ENCODE measurements around the gene CSF2.

The CSF2 gene

GRCh38 chr5:132067941-132068808 lies 5.4 kb upstream of the CSF2 start:
- DNase-seq (ENCODE audit: extremely low read depth in 1 of 2, low read depth in 1 of 2): no peak

GRCh38 chr5:132069561-132069960 lies 4.0 kb upstream of the CSF2 start:
- no peak for DNase-seq (ENCODE audit: extremely low read depth in 1 of 2, low read depth in 1 of 2)

GRCh38 chr5:132069994-132070393 lies 3.6 kb upstream of the CSF2 start:
- no peak for DNase-seq (ENCODE audit: extremely low read depth in 1 of 2, low read depth in 1 of 2)

- peak in 1 of 2 donors; percentile 76 for DNase-seq (ENCODE audit: extremely low read depth in 1 of 2, low read depth in 1 of 2)
Observed at GRCh38 chr5:132070460-132071337, 2.9 kb upstream of the CSF2 start.

- DNase-seq (ENCODE audit: extremely low read depth in 1 of 2, low read depth in 1 of 2): no peak
Observed at GRCh38 chr5:132071338-132071707, 2.3 kb upstream of the CSF2 start.

GRCh38 chr5:132072070-132072469 lies 1.5 kb upstream of the CSF2 start:
- DNase-seq (ENCODE audit: extremely low read depth in 1 of 2, low read depth in 1 of 2): no peak

GRCh38 chr5:132072528-132072927 lies 1.1 kb upstream of the CSF2 start:
- DNase-seq (ENCODE audit: extremely low read depth in 1 of 2, low read depth in 1 of 2): no peak

- DNase-seq (ENCODE audit: extremely low read depth in 1 of 2, low read depth in 1 of 2): no peak
Observed at GRCh38 chr5:132074091-132074771, 642 bp downstream of the CSF2 start.

- DNase-seq (ENCODE audit: extremely low read depth in 1 of 2, low read depth in 1 of 2): no peak
Observed at GRCh38 chr5:132074772-132075718, 1.5 kb downstream of the CSF2 start.

GRCh38 chr5:132075719-132076077 lies 2.1 kb downstream of the CSF2 start:
- DNase-seq (ENCODE audit: extremely low read depth in 1 of 2, low read depth in 1 of 2): no peak

- no peak for DNase-seq (ENCODE audit: extremely low read depth in 1 of 2, low read depth in 1 of 2)
Observed at GRCh38 chr5:132076202-132076830, 2.7 kb downstream of the CSF2 start.

- DNase-seq (ENCODE audit: extremely low read depth in 1 of 2, low read depth in 1 of 2): no peak
Observed at GRCh38 chr5:132076983-132077382, 3.4 kb downstream of the CSF2 start.

GRCh38 chr5:132079081-132079480 lies 5.5 kb downstream of the CSF2 start:
- no peak for DNase-seq (ENCODE audit: extremely low read depth in 1 of 2, low read depth in 1 of 2)

- DNase-seq (ENCODE audit: extremely low read depth in 1 of 2, low read depth in 1 of 2): no peak
Observed at GRCh38 chr5:132079619-132080018, 6.0 kb downstream of the CSF2 start.

GRCh38 chr5:132080595-132080994 lies 7.0 kb downstream of the CSF2 start:
- DNase-seq (ENCODE audit: extremely low read depth in 1 of 2, low read depth in 1 of 2): no peak

- DNase-seq (ENCODE audit: extremely low read depth in 1 of 2, low read depth in 1 of 2): no peak
Observed at GRCh38 chr5:132081458-132081857, 7.9 kb downstream of the CSF2 start.

- no peak for DNase-seq (ENCODE audit: extremely low read depth in 1 of 2, low read depth in 1 of 2)
Observed at GRCh38 chr5:132082329-132083023, 8.9 kb downstream of the CSF2 start.

GRCh38 chr5:132083071-132083678 lies 9.6 kb downstream of the CSF2 start:
- no peak for DNase-seq (ENCODE audit: extremely low read depth in 1 of 2, low read depth in 1 of 2)

- DNase-seq (ENCODE audit: extremely low read depth in 1 of 2, low read depth in 1 of 2): no peak
Observed at GRCh38 chr5:132085686-132086085, 12.1 kb downstream of the CSF2 start.

Data from stimulated activated CD8-positive, alpha-beta memory T cell treated with anti-CD3 and anti-CD28 coated beads, Interleukin-7, amount 100 ng/mL, for 48 hours (primary cell).